K562 (cell line): Measurements from ENCODE around the gene MAD2L1. TPM values are rescaled to one million over a fixed set of nuclear protein-coding genes. Genes with fewer than 3 reads are reported as not detected.

ENCODE experiments used
- ATAC-seq: fragments of 200-7000 bp; cut with Tn5 transposase; 3 replicates; pipeline ENCODE4 v1.9.1; 2020; ENCODE audit warnings: moderate library complexity
- BruUV-seq: library from RNA; stranded (reverse); fragments of 400-500 nt; replicated peaks from 2 replicates; lab custom pipeline; 2021; lab: Mats Ljungman, UMichigan
- CTCF ChIA-PET: fragments of 300-600 bp; formaldehyde crosslinking; extraction: SDS; loops from one replicate; lab custom pipeline; 2021; ENCODE audit warnings: low intra/inter-chr PET ratio; lab: Yijun Ruan, JAX
- POLR2A ChIA-PET: fragments of 300-600, 350-650 bp; sonication (Branson Sonifier 250); formaldehyde crosslinking; extraction: SDS; loops from one replicate; lab custom pipeline; 2021; ENCODE audit warnings: antibody characterized with exemption, inconsistent platforms; lab: Yijun Ruan, JAX
- DNase-seq, 4 experiments: peaks; one replicate each; pipeline versions ENCODE4 v3.0.0 to v3.0.0-alpha.2; 2011 to 2018; ENCODE audit warnings: low spot score in 3 of 4, mixed read lengths in 3 of 4; ENCODE audit errors: extremely low read depth in 1 of 4
- FAIRE-seq: peaks from 2 replicates; lab custom pipeline; 2011; peaks lifted over from hg19 to GRCh38; lab: Jason Lieb, UNC
- H2AFZ ChIP-seq: 2 replicates; pipeline ENCODE4 v1.6.0; 2011; ENCODE audit warnings: low read depth, low read length, control low read depth, inconsistent platforms
- H3K27ac ChIP-seq: fragments of 200-600 bp; 3 replicates; pipeline ENCODE4 v1.8.0; 2011; ENCODE audit warnings: low read depth, mild to moderate bottlenecking, control low read depth, inconsistent platforms, low read length, moderate library complexity, mixed read lengths; ENCODE audit errors: extremely low read depth
- H3K27me3 ChIP-seq, 2 experiments: fragments of 300-600 bp in 1 of 2; 2 replicates in 1 of 2; 3 replicates in 1 of 2; pipeline versions ENCODE4 v1.6.0 to v1.8.0; 2011; ENCODE audit warnings: inconsistent platforms in 2 of 2, low read length in 2 of 2, mild to moderate bottlenecking in 1 of 2, mixed read lengths in 1 of 2, moderate library complexity in 1 of 2; ENCODE audit not compliant: control insufficient read depth in 2 of 2, insufficient read depth in 2 of 2
- H3K36me3 ChIP-seq: fragments of 300-600 bp; 3 replicates; pipeline ENCODE4 v1.8.0; 2011; ENCODE audit warnings: mild to moderate bottlenecking, low read length, inconsistent platforms; ENCODE audit not compliant: control insufficient read depth, insufficient read depth
- H3K4me1 ChIP-seq, 2 experiments: fragments of 200-600 bp in 1 of 2; replicated peaks in 1 of 2; 2 replicates in 1 of 2; 3 replicates in 1 of 2; pipeline versions ENCODE4 v1.5.1 to v1.8.0; 2011; ENCODE audit warnings: inconsistent platforms in 2 of 2, low read length in 2 of 2, mild to moderate bottlenecking in 1 of 2, mixed read lengths in 1 of 2, moderate library complexity in 1 of 2; ENCODE audit not compliant: control insufficient read depth in 2 of 2, insufficient read depth in 2 of 2
- H3K4me2 ChIP-seq: 2 replicates; pipeline ENCODE4 v1.6.1; 2011; ENCODE audit warnings: low read length, control low read depth, inconsistent platforms, mixed read lengths; ENCODE audit not compliant: insufficient read depth
- H3K4me3 ChIP-seq: fragments of 200-600 bp; sonication (generic), shearing (Covaris generic); 2 replicates; pipeline ENCODE4 v1.5.1; 2016; ENCODE audit warnings: control low read depth, inconsistent platforms
- H3K79me2 ChIP-seq: fragments of 200-600 bp; 3 replicates; pipeline ENCODE4 v1.8.0; 2011; ENCODE audit warnings: low read length, inconsistent platforms; ENCODE audit not compliant: control insufficient read depth, insufficient read depth
- H3K9ac ChIP-seq, 2 experiments: 2 replicates each; pipeline versions ENCODE4 v1.6.0 to v1.6.1; 2011; ENCODE audit warnings: low read depth in 2 of 2, low read length in 2 of 2, control low read depth in 1 of 2, inconsistent platforms in 1 of 2, mild to moderate bottlenecking in 1 of 2, mixed read lengths in 1 of 2; ENCODE audit not compliant: insufficient read depth in 1 of 2
- H3K9me1 ChIP-seq: one replicate; pipeline ENCODE4 v1.6.0; 2011; ENCODE audit warnings: inconsistent platforms, mild to moderate bottlenecking, low read length, moderate library complexity; ENCODE audit not compliant: control insufficient read depth, insufficient read depth
- H3K9me3 ChIP-seq: replicated peaks from 2 replicates; pipeline ENCODE4 v1.5.1; 2011; ENCODE audit warnings: low read depth, low read length, inconsistent platforms; ENCODE audit not compliant: control insufficient read depth, insufficient read depth
- H4K20me1 ChIP-seq: replicated peaks from 2 replicates; pipeline ENCODE4 v1.6.1; 2011; ENCODE audit warnings: low read length, inconsistent platforms, mixed read lengths; ENCODE audit not compliant: control insufficient read depth, insufficient read depth
- BACH1 ChIP-seq: fragments of 200-800 bp; sonication (Bioruptor generic); IDR thresholded peaks from 2 replicates; pipeline ENCODE4 v1.6.1; 2016; ENCODE audit warnings: missing genetic modification characterization, missing compliant biosample characterization
- MTA1 ChIP-seq: fragments of 450-650 bp; IDR thresholded peaks from 2 replicates; pipeline ENCODE4 v1.6.1; 2017; ENCODE audit warnings: borderline replicate concordance
- NBN ChIP-seq: fragments of 450-650 bp; IDR thresholded peaks from 2 replicates; pipeline ENCODE4 v1.6.1; 2016; ENCODE audit warnings: low read depth, mild to moderate bottlenecking
- POLR2AphosphoS5 ChIP-seq: IDR thresholded peaks from 2 replicates; pipeline ENCODE4 v1.6.1; 2011; ENCODE audit warnings: mild to moderate bottlenecking, low read depth, low read length, moderate library complexity; ENCODE audit not compliant: control insufficient read depth, insufficient read depth
- XRCC4 ChIP-seq: IDR thresholded peaks from one replicate; pipeline ENCODE4 v1.6.1; 2011; ENCODE audit not compliant: insufficient read depth, insufficient read length; ENCODE audit errors: extremely low read depth
- XRCC5 ChIP-seq: fragments of 200-400 bp; formaldehyde crosslinking; IDR thresholded peaks from 2 replicates; pipeline ENCODE4 v1.6.1; 2017; ENCODE audit warnings: low read depth, mild to moderate bottlenecking, low read length
- ZNF583 ChIP-seq: fragments of 250-450 bp; sonication (Bioruptor Pico); IDR thresholded peaks from 2 replicates; pipeline ENCODE4 v1.4.0; 2020
- WGBS: fragments of 100-300 bp; shearing (Covaris generic); methylation state at CpG from one replicate; pipeline ENCODE4 v1.1.6; 2016; ENCODE audit warnings: low coverage, mixed read lengths; ENCODE audit not compliant: insufficient coverage; ENCODE audit errors: missing lambda C conversion rate; 5-methylcytosine and 5-hydroxymethylcytosine counted together
- in situ Hi-C: fragments of 300-500 bp; cut with MboI; formaldehyde crosslinking; loops from 4 replicates; pipeline ENCODE4 v1.15.0; 2018; ENCODE audit warnings: inconsistent platforms, mixed read lengths
- intact Hi-C: fragments of 100-400 bp; cut with micrococcal nuclease; formaldehyde crosslinking; loops from 2 replicates; pipeline ENCODE4 v1.14.2; 2022
- polyA plus RNA-seq, 8 experiments: library from polyadenylated mRNA; depleted of rRNA in 4 of 8; stranded (reverse) in 5 of 8; unstranded in 3 of 8; fragments of >200 nt; fragmentation: Nextera tagmentation in 2 of 8; fragmentation: Illumina TruSeq in 1 of 8; extraction: Ambion mirVana in 2 of 8; extraction: Trizol in 1 of 8; gene quantifications; 2 replicates each; pipeline versions ENCODE4 v1.2.1 to v1.2.3, GENCODE V29; 2011 to 2014; ENCODE audit warnings: inconsistent platforms in 1 of 8, missing spikeins in 1 of 8
- total RNA-seq, 7 experiments: library from RNA; depleted of rRNA in 6 of 7; stranded (reverse); fragments of >200 nt in 6 of 7; fragmentation: Illumina TruSeq in 2 of 7; extraction: Trizol in 2 of 7; gene quantifications; 2 replicates each; pipeline versions ENCODE4 v1.2.1 to v1.2.3, GENCODE V29; 2011 to 2021; ENCODE audit warnings: low replicate concordance in 1 of 7
- TF ChIP-seq, protein P1 (sequence below): sonication (generic); formaldehyde crosslinking; IDR thresholded peaks from 2 replicates; pipeline ENCODE4 v1.8.1; 2022; ENCODE audit warnings: missing genetic modification reagents

MAD2L1 gene
- total and polyA plus RNA-seq, 9 of the 15 experiments (the other 6 are each of a cell fraction or from before 2014, with no cell fraction given) = 75.0 to 494 (median 129) TPM

GRCh38 chr4:120070196-120070595 lies 3.5 kb upstream of the MAD2L1 start:
- ChIA-PET CTCF (no interaction called here), POLR2A (interaction anchor here (1.0 kb wide), 1 partner anchor 13 kb away, joined by 3 read pairs; no protein-coding TSS in a partner anchor)
- in situ Hi-C loops (no loop called here), intact Hi-C loops (loop anchor here (5.0 to 10.0 kb wide), 2 partner anchors 1185 to 1657 kb away; no protein-coding TSS in a partner anchor)
- H3K4me1 ChIP-seq = peaks cover 3 to 13% of the 10 kb centered on the region in 2 experiments; a peak in 3 of 5 replicates
- no peaks in the 10 kb centered on the region for H3K9me1 ChIP-seq
- 68% methylated on average over 2 of the region's 2 CpGs for WGBS
- peaks cover 42% of the 10 kb centered on the region for H3K79me2 ChIP-seq
- TF ChIP-seq XRCC4 = no peak
- no peak for TF ChIP-seq NBN
- TF ChIP-seq MTA1 = no peak
- TF ChIP-seq, protein P1, sequence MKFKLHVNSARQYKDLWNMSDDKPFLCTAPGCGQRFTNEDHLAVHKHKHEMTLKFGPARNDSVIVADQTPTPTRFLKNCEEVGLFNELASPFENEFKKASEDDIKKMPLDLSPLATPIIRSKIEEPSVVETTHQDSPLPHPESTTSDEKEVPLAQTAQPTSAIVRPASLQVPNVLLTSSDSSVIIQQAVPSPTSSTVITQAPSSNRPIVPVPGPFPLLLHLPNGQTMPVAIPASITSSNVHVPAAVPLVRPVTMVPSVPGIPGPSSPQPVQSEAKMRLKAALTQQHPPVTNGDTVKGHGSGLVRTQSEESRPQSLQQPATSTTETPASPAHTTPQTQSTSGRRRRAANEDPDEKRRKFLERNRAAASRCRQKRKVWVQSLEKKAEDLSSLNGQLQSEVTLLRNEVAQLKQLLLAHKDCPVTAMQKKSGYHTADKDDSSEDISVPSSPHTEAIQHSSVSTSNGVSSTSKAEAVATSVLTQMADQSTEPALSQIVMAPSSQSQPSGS (CRISPR knock-in tag) = no peak
- no peak for TF ChIP-seq XRCC5
- no peak for TF ChIP-seq POLR2AphosphoS5
- no peak for TF ChIP-seq BACH1
- no peak for TF ChIP-seq ZNF583
- no peak overlapping the region for H3K27ac ChIP-seq
- no peak overlapping the region for H3K4me2 ChIP-seq
- H3K36me3 ChIP-seq = peaks cover 4% of the 10 kb centered on the region; the same call in 1 of the 3 replicates
- H3K9me3 ChIP-seq = no peaks in the 10 kb centered on the region
- FAIRE-seq (no peak), ATAC-seq (no peak), DNase-seq (no peak)
- BruUV-seq = no TSS peak
- H3K27me3 ChIP-seq = no peaks in the 10 kb centered on the region
- H3K4me3 ChIP-seq = no peak overlapping the region
- no peak overlapping the region for H3K9ac ChIP-seq
- no peak overlapping the region for H2AFZ ChIP-seq
- H4K20me1 ChIP-seq = no peaks in the 10 kb centered on the region
